Endothelial cell of umbilical vein (primary cell): ENCODE results near the gene CDH22. TPM values are rescaled to one million over a fixed set of nuclear protein-coding genes. Genes with fewer than 3 reads are reported as not detected.

ENCODE experiments used
- BruUV-seq: library from RNA; stranded (reverse); fragments of 400-500 nt; replicated peaks from 2 replicates; lab custom pipeline; 2021; lab: Mats Ljungman, UMichigan
- CTCF ChIA-PET: fragments of 300-600, 350-600 bp; sonication (Branson Sonifier 250); formaldehyde crosslinking; loops from one replicate; lab custom pipeline; 2021; ENCODE audit warnings: antibody characterized with exemption, inconsistent platforms; lab: Charles Lee
- POLR2A ChIA-PET: fragments of 300-600, 350-600 bp; sonication (Branson Sonifier 250); formaldehyde crosslinking; loops from one replicate; lab custom pipeline; 2021; ENCODE audit warnings: antibody characterized with exemption, inconsistent platforms; lab: Charles Lee
- DNase-seq: peaks from one replicate; pipeline ENCODE4 v3.0.0-alpha.2; 2011; ENCODE audit warnings: low read depth, low spot score
- FAIRE-seq: peaks from 2 replicates; lab custom pipeline; 2011; peaks lifted over from hg19 to GRCh38; lab: Jason Lieb, UNC
- H2AFZ ChIP-seq: 2 replicates; pipeline ENCODE4 v1.6.0; 2012; ENCODE audit warnings: low read depth, low read length, control low read depth, inconsistent platforms
- H3K27ac ChIP-seq: 2 replicates; pipeline ENCODE4 v1.5.1; 2011; ENCODE audit warnings: low read depth, mild to moderate bottlenecking, control low read depth, low read length, moderate library complexity; ENCODE audit not compliant: insufficient read depth
- H3K27me3 ChIP-seq, 2 experiments: 2 replicates each; pipeline versions ENCODE4 v1.6.0 to v1.6.1; 2011; ENCODE audit warnings: low read length in 2 of 2, mixed read lengths in 1 of 2; ENCODE audit not compliant: control insufficient read depth in 2 of 2, insufficient read depth in 2 of 2
- H3K36me3 ChIP-seq, 2 experiments: 2 replicates in 1 of 2; 3 replicates in 1 of 2; pipeline ENCODE4 v1.5.1; 2011; ENCODE audit warnings: low read length in 2 of 2, mild to moderate bottlenecking in 1 of 2, moderate library complexity in 1 of 2; ENCODE audit not compliant: control insufficient read depth in 2 of 2, insufficient read depth in 2 of 2; ENCODE audit errors: extremely low read depth in 1 of 2
- H3K4me1 ChIP-seq: 3 replicates; pipeline ENCODE4 v1.5.1; 2011; ENCODE audit warnings: mild to moderate bottlenecking, low read length; ENCODE audit not compliant: control insufficient read depth, insufficient read depth; ENCODE audit errors: extremely low read depth
- H3K4me2 ChIP-seq: 2 replicates; pipeline ENCODE4 v1.6.1; 2011; ENCODE audit warnings: low read length, control low read depth, mixed read lengths; ENCODE audit not compliant: insufficient read depth
- H3K4me3 ChIP-seq, 3 experiments: fragments of 200-600 bp in 1 of 3; sonication (generic), shearing (Covaris generic) in 1 of 3; replicated peaks in 1 of 3; 2 replicates each; pipeline ENCODE4 v1.5.1; 2011 to 2016; ENCODE audit warnings: control low read depth in 3 of 3, low read length in 3 of 3, mild to moderate bottlenecking in 2 of 3, inconsistent platforms in 1 of 3, low read depth in 1 of 3, moderate library complexity in 1 of 3; ENCODE audit not compliant: insufficient read depth in 1 of 3
- H3K79me2 ChIP-seq: 2 replicates; pipeline ENCODE4 v1.6.0; 2012; ENCODE audit warnings: low read length, inconsistent platforms; ENCODE audit not compliant: control insufficient read depth, insufficient read depth
- H3K9ac ChIP-seq: replicated peaks from 2 replicates; pipeline ENCODE3; 2011; ENCODE audit warnings: low read length, control low read depth; ENCODE audit not compliant: insufficient read depth; ENCODE audit errors: extremely low read depth
- H3K9me1 ChIP-seq: replicated peaks from 3 replicates; pipeline ENCODE4 v1.6.0; 2011; ENCODE audit warnings: mild to moderate bottlenecking, low read length; ENCODE audit not compliant: control insufficient read depth, insufficient read depth; ENCODE audit errors: extremely low read depth
- H3K9me3 ChIP-seq: replicated peaks from 2 replicates; pipeline ENCODE4 v1.5.1; 2012; ENCODE audit warnings: low read length, inconsistent platforms; ENCODE audit not compliant: control insufficient read depth, insufficient read depth
- H4K20me1 ChIP-seq: replicated peaks from 2 replicates; pipeline ENCODE3; 2011; ENCODE audit warnings: mild to moderate bottlenecking, low read length; ENCODE audit not compliant: control insufficient read depth, insufficient read depth; ENCODE audit errors: extremely low read depth
- EZH2 ChIP-seq: IDR thresholded peaks from 2 replicates; pipeline ENCODE4 v1.6.1; 2012; ENCODE audit warnings: borderline replicate concordance, low read depth, mild to moderate bottlenecking, moderate library complexity, low read length, inconsistent platforms; ENCODE audit not compliant: severe bottlenecking
- FOS ChIP-seq: IDR thresholded peaks from 2 replicates; pipeline ENCODE4 v1.6.1; 2011; ENCODE audit warnings: mild to moderate bottlenecking, low read length, moderate library complexity, borderline replicate concordance; ENCODE audit not compliant: insufficient read depth
- dilution Hi-C: fragments of 300-500 bp; cut with MboI; formaldehyde crosslinking; loops from one replicate; pipeline ENCODE4 v1.15.0; 2019; ENCODE audit warnings: low sequenced_read_pairs; ENCODE audit not compliant: extremely low pct_ligation_motif_present
- intact Hi-C: fragments of 100-400 bp; cut with micrococcal nuclease; formaldehyde crosslinking; loops from one replicate; pipeline ENCODE4 v1.10.0; 2022
- polyA plus RNA-seq, 4 experiments: library from polyadenylated mRNA; depleted of rRNA in 3 of 4; stranded (reverse) in 3 of 4; unstranded in 1 of 4; fragments of >200 nt; gene quantifications; 2 replicates each; pipeline versions ENCODE4 v1.2.1 to v1.2.3, GENCODE V29; 2011 to 2012; ENCODE audit warnings: missing spikeins in 1 of 4
- total RNA-seq: library from RNA; stranded (reverse); gene quantifications from 2 replicates; pipeline ENCODE4 v1.2.3, GENCODE V29; 2021
- TF ChIP-seq, protein P1 (sequence below): IDR thresholded peaks from 2 replicates; pipeline ENCODE4 v1.6.1; 2011; ENCODE audit not compliant: insufficient read depth, insufficient read length
- TF ChIP-seq, protein P2 (sequence below), 2 donors: IDR thresholded peaks; 1 replicate in 1 of 2; 2 replicates in 1 of 2; pipeline ENCODE4 v1.5.1; 2011; ENCODE audit warnings: low read length in 2 of 2, mild to moderate bottlenecking in 2 of 2, moderate library complexity in 2 of 2, control low read depth in 1 of 2, inconsistent platforms in 1 of 2, low read depth in 1 of 2; ENCODE audit not compliant: insufficient read depth in 1 of 2; ENCODE audit errors: extremely low read depth in 1 of 2

The CDH22 gene
- total and polyA plus RNA-seq, 2 donors (not counting 3 experiments of a cell fraction or from before 2014, with no cell fraction given), result not detected

DNA sequence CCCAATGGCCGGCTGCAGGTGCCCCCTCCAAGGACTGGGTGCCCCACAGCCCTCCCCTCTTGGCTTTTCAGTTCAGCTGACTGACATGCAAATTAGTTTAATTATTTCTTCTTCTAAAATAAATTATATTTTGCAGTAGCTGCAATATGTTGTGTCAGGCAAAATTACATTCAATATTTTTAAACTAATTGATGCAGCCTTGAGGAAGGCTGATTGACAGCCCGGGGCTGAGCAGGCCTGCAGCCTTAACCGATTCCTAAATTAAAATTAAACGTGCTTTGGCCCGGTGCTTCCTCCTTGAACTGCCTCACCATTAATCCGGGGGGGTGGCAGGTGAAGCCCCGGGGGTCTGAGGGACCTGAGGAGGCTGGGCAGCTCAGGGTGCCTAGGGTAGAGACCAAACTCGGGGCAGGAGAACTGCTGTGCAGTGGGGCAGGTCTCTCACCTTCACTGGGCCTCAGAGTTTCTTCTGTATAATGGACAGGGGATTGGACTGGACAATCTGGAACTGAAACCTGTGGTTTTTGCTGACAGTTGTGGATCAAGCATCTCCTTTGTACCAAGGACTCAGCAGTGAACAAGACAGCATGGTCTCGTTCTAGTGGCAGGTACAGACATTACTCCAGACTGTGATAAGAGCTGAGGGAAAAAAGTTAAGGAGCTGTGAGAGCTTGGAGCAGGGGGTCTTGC is 117.7 kb downstream of the CDH22 start:
- Histone ChIP-seq H3K4me2 (no peak overlapping the region), H3K4me3 (no peak overlapping the region), H3K36me3 (no peaks in the 10 kb centered on the region), H3K4me1 (no peaks in the 10 kb centered on the region), H3K9me3 (no peaks in the 10 kb centered on the region), H3K27ac (no peak overlapping the region), H3K79me2 (no peaks in the 10 kb centered on the region), H2AFZ (no peak overlapping the region), H3K9me1 (no peaks in the 10 kb centered on the region), H3K9ac (no peak overlapping the region), H3K27me3 (no peaks in the 10 kb centered on the region), H4K20me1 (no peaks in the 10 kb centered on the region)
- ChIA-PET POLR2A (no interaction called here), CTCF (interaction anchor here (1.3 to 1.8 kb wide), 2 partner anchors 15 to 176 kb away, joined by 3 to 4 read pairs; no protein-coding TSS in a partner anchor)
- no peak for TF ChIP-seq FOS
- TF ChIP-seq EZH2, result no peak
- TF ChIP-seq, protein P1, sequence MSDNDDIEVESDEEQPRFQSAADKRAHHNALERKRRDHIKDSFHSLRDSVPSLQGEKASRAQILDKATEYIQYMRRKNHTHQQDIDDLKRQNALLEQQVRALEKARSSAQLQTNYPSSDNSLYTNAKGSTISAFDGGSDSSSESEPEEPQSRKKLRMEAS, result no peak
- TF ChIP-seq, protein P2, sequence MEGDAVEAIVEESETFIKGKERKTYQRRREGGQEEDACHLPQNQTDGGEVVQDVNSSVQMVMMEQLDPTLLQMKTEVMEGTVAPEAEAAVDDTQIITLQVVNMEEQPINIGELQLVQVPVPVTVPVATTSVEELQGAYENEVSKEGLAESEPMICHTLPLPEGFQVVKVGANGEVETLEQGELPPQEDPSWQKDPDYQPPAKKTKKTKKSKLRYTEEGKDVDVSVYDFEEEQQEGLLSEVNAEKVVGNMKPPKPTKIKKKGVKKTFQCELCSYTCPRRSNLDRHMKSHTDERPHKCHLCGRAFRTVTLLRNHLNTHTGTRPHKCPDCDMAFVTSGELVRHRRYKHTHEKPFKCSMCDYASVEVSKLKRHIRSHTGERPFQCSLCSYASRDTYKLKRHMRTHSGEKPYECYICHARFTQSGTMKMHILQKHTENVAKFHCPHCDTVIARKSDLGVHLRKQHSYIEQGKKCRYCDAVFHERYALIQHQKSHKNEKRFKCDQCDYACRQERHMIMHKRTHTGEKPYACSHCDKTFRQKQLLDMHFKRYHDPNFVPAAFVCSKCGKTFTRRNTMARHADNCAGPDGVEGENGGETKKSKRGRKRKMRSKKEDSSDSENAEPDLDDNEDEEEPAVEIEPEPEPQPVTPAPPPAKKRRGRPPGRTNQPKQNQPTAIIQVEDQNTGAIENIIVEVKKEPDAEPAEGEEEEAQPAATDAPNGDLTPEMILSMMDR (IDR thresholded peaks at IDR 0.05; ENCODE audit: extremely low read depth in 1 of 2, insufficient read depth in 1 of 2, low read depth in 1 of 2, low read length in 2 of 2), result no peak
- FAIRE-seq, result no peak
- no peak for DNase-seq
- no TSS peak for BruUV-seq
- intact Hi-C loops, result no loop called here
- dilution Hi-C loops, result no loop called here
